ENCODE measurements around the gene GIMAP5. TPM values are rescaled to one million over a fixed set of nuclear protein-coding genes. Genes with fewer than 3 reads are reported as not detected.

The GIMAP5 gene
- total and polyA plus RNA-seq, 2 donors (not counting 1 experiment from before 2014, with no cell fraction given), result not detected

DNA sequence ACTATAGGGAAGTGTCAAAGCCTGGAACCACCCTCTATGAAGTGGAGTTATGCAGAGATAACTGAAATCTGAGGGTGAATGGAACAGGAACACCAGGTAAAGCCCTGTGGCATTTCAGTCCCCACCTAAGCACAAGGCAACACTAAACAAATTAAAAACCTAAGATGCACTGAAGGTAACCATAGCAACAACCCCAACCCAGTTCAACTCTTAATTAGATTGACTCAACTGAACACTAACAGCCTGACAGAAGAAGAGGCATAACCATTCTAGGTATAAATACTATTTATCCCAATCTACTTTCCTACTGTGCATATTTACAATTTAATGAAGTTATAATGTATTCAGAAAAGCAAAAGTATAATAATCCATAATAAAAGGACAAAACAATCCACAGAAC is 9.2 kb upstream of the GIMAP5 start:
- Histone ChIP-seq H4K20me1 (ENCODE audit: control insufficient read depth, extremely low read depth, insufficient read depth, low read length) (no peaks in the 10 kb centered on the region), H3K4me3 (replicated peaks in 1 of 4; ENCODE audit: control extremely low read depth in 1 of 4, insufficient read depth in 1 of 4, low read depth in 3 of 4, low read length in 4 of 4) (no peak overlapping the region), H3K27me3 (ENCODE audit: control insufficient read depth, insufficient read depth, low read length) (no peaks in the 10 kb centered on the region), H3K27ac (ENCODE audit: insufficient read depth, low read length) (no peak overlapping the region), H3K9ac (ENCODE audit: insufficient read depth, low read length) (no peak overlapping the region), H3K36me3 (ENCODE audit: control insufficient read depth, insufficient read depth, low read length) (no peaks in the 10 kb centered on the region), H3K4me1 (ENCODE audit: control insufficient read depth, extremely low read depth, insufficient read depth, low read length) (no peaks in the 10 kb centered on the region), H2AFZ (ENCODE audit: low read length) (no peak overlapping the region), H3K9me3 (ENCODE audit: control insufficient read depth, insufficient read depth, low read depth, low read length) (no peaks in the 10 kb centered on the region), H3K4me2 (ENCODE audit: extremely low read depth, insufficient read depth, low read length) (no peak overlapping the region), H3K79me2 (ENCODE audit: control insufficient read depth, insufficient read depth, low read length) (no peaks in the 10 kb centered on the region)
- TF ChIP-seq CTCF (conservative IDR thresholded peaks at IDR 0.05 in 1 of 2, IDR thresholded peaks at IDR 0.05 in 1 of 2; ENCODE audit: low read depth in 1 of 2, low read length in 2 of 2), result no peak
- DNase-seq (ENCODE audit: low read depth in 2 of 2), result no peak

DNA sequence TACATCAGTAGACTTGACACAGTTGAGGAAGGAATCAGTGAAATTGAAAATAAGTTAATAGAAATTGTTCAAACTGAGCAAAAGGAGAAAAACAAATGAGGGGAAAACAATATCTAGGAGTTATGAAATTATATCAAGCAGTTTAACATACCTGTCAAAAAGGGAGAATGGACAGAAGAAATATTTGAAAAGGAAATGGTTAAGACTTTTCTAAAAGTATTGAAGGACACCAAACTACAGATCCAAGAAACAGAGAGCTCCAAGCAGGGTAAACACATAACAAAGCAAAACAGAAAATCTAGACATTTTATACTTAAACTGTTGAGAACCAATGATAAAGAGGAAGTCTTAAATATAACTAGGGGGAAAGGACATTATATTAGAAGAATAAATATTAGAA is 8.6 kb upstream of the GIMAP5 start:
- Histone ChIP-seq H3K27ac (ENCODE audit: insufficient read depth, low read length) (no peak overlapping the region), H2AFZ (ENCODE audit: low read length) (no peak overlapping the region), H4K20me1 (ENCODE audit: control insufficient read depth, extremely low read depth, insufficient read depth, low read length) (no peaks in the 10 kb centered on the region), H3K36me3 (ENCODE audit: control insufficient read depth, insufficient read depth, low read length) (no peaks in the 10 kb centered on the region), H3K9ac (ENCODE audit: insufficient read depth, low read length) (no peak overlapping the region), H3K9me3 (ENCODE audit: control insufficient read depth, insufficient read depth, low read depth, low read length) (no peaks in the 10 kb centered on the region), H3K4me1 (ENCODE audit: control insufficient read depth, extremely low read depth, insufficient read depth, low read length) (no peaks in the 10 kb centered on the region), H3K79me2 (ENCODE audit: control insufficient read depth, insufficient read depth, low read length) (no peaks in the 10 kb centered on the region), H3K27me3 (ENCODE audit: control insufficient read depth, insufficient read depth, low read length) (no peaks in the 10 kb centered on the region), H3K4me3 (replicated peaks in 1 of 4; ENCODE audit: control extremely low read depth in 1 of 4, insufficient read depth in 1 of 4, low read depth in 3 of 4, low read length in 4 of 4) (no peak overlapping the region), H3K4me2 (ENCODE audit: extremely low read depth, insufficient read depth, low read length) (no peak overlapping the region)
- no peak for DNase-seq (ENCODE audit: low read depth in 2 of 2)
- TF ChIP-seq CTCF (conservative IDR thresholded peaks at IDR 0.05 in 1 of 2, IDR thresholded peaks at IDR 0.05 in 1 of 2; ENCODE audit: low read depth in 1 of 2, low read length in 2 of 2) (no peak), EZH2 (IDR thresholded peaks at IDR 0.05; ENCODE audit: low read length, missing control alignments) (no peak)

GRCh38 chr7:150731916-150732315 is 5.3 kb upstream of the GIMAP5 start:
- no peak overlapping the region for H3K9ac ChIP-seq (ENCODE audit: insufficient read depth, low read length)
- no peaks in the 10 kb centered on the region for H3K36me3 ChIP-seq (ENCODE audit: control insufficient read depth, insufficient read depth, low read length)
- no peak overlapping the region for H3K27ac ChIP-seq (ENCODE audit: insufficient read depth, low read length)
- H3K9me3 ChIP-seq (ENCODE audit: control insufficient read depth, insufficient read depth, low read depth, low read length), result no peaks in the 10 kb centered on the region
- no peak overlapping the region for H3K4me2 ChIP-seq (ENCODE audit: extremely low read depth, insufficient read depth, low read length)
- no peaks in the 10 kb centered on the region for H4K20me1 ChIP-seq (ENCODE audit: control insufficient read depth, extremely low read depth, insufficient read depth, low read length)
- no peak for TF ChIP-seq EZH2 (IDR thresholded peaks at IDR 0.05; ENCODE audit: low read length, missing control alignments)
- TF ChIP-seq CTCF (conservative IDR thresholded peaks at IDR 0.05 in 1 of 2, IDR thresholded peaks at IDR 0.05 in 1 of 2; ENCODE audit: low read depth in 1 of 2, low read length in 2 of 2), result no peak
- H3K79me2 ChIP-seq (ENCODE audit: control insufficient read depth, insufficient read depth, low read length), result no peaks in the 10 kb centered on the region
- no peak overlapping the region for H3K4me3 ChIP-seq (replicated peaks in 1 of 4; ENCODE audit: control extremely low read depth in 1 of 4, insufficient read depth in 1 of 4, low read depth in 3 of 4, low read length in 4 of 4)
- no peaks in the 10 kb centered on the region for H3K27me3 ChIP-seq (ENCODE audit: control insufficient read depth, insufficient read depth, low read length)
- no peak overlapping the region for H2AFZ ChIP-seq (ENCODE audit: low read length)
- no peak for DNase-seq (ENCODE audit: low read depth in 2 of 2)
- no peaks in the 10 kb centered on the region for H3K4me1 ChIP-seq (ENCODE audit: control insufficient read depth, extremely low read depth, insufficient read depth, low read length)

Data from fibroblast of lung (primary cell).